ENCODE data around the gene BAHCC1. TPM values are rescaled to one million over a fixed set of nuclear protein-coding genes. Genes with fewer than 3 reads are reported as not detected.

BAHCC1 gene
- total and polyA plus RNA-seq, 10 of the 15 experiments (the other 5 are each of a cell fraction or from before 2014, with no cell fraction given): 0.03 to 0.14 (median 0.11) TPM; not detected in 6

DNA sequence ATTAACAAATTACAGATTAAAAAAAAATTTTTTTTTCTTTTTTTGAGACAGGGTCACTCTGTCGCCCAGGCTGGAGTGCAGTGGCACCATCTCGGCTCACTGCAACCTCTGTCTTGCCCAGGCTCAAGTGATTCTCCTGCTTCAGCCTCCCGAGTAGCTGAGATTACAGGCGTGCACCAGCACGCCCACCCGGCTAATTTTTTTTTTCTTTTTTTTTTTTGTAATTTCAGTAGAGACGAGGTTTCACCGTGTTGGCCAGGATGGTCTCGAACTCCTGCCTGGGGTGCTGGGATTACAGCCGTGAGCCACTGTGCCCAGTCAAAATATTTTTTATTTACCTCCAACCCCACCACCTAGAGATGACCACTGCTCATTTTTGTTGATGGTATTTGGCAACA lies 91.8 kb downstream of the BAHCC1 start:
- 30% methylated on average over 10 of the region's 10 CpGs for WGBS (ENCODE audit: insufficient coverage, insufficient replicate concordance, low lambda C conversion rate, missing lambda C conversion rate)
- H3K9ac ChIP-seq (ENCODE audit: control insufficient read depth, insufficient read depth, low read length): no peak overlapping the region
- H2AFZ ChIP-seq (ENCODE audit: control insufficient read depth, low read depth, low read length): no peak overlapping the region
- H3K27me3 ChIP-seq (replicated peaks in 1 of 2; ENCODE audit: control insufficient read depth in 2 of 2, insufficient read depth in 2 of 2, low read length in 1 of 2): peaks cover 9 to 10% of the 10 kb centered on the region in 2 experiments
- FAIRE-seq (no peak), ATAC-seq (no peak), DNase-seq (ENCODE audit: low read depth, low spot score) (no peak)
- H4K20me1 ChIP-seq (ENCODE audit: control insufficient read depth, insufficient read depth): no peaks in the 10 kb centered on the region
- no peaks in the 10 kb centered on the region for H3K79me2 ChIP-seq (ENCODE audit: control insufficient read depth, insufficient read depth, low read length)
- in situ Hi-C loops (cut with MboI): loop anchor here (25.0 kb wide), 1 partner anchor 350 kb away; no protein-coding TSS in a partner anchor
- ChIA-PET SMC1A (ENCODE audit: uncharacterized antibody, unreplicated experiment) (no interaction called here), RAD21 (ENCODE audit: unreplicated experiment) (no interaction called here), POLR2A (no interaction called here), CTCF (no interaction called here)
- intact Hi-C loops (cut with micrococcal nuclease; ENCODE audit: unreplicated experiment): no loop called here
- peaks cover 12% of the 10 kb centered on the region for H3K4me1 ChIP-seq (ENCODE audit: control insufficient read depth, insufficient read depth, low read length)
- H3K9me3 ChIP-seq (replicated peaks; ENCODE audit: control insufficient read depth, insufficient read depth, low read length): no peaks in the 10 kb centered on the region
- no peak overlapping the region for H3K4me2 ChIP-seq (ENCODE audit: control insufficient read depth, insufficient read depth)
- H3K4me3 ChIP-seq: no peak overlapping the region
- no TSS peak for BruUV-seq (replicated peaks)
- H3K27ac ChIP-seq (ENCODE audit: control insufficient read depth, insufficient read depth): no peak overlapping the region
- H3K36me3 ChIP-seq (ENCODE audit: control insufficient read depth in 2 of 2, insufficient read depth in 2 of 2, low read length in 1 of 2): no peaks in the 10 kb centered on the region
- TF ChIP-seq CHD4 (IDR thresholded peaks at IDR 0.05): no peak
- no peak for TF ChIP-seq SREBF2 (IDR thresholded peaks at IDR 0.05; ENCODE audit: low read length)
- TF ChIP-seq, protein P1, sequence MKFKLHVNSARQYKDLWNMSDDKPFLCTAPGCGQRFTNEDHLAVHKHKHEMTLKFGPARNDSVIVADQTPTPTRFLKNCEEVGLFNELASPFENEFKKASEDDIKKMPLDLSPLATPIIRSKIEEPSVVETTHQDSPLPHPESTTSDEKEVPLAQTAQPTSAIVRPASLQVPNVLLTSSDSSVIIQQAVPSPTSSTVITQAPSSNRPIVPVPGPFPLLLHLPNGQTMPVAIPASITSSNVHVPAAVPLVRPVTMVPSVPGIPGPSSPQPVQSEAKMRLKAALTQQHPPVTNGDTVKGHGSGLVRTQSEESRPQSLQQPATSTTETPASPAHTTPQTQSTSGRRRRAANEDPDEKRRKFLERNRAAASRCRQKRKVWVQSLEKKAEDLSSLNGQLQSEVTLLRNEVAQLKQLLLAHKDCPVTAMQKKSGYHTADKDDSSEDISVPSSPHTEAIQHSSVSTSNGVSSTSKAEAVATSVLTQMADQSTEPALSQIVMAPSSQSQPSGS (IDR thresholded peaks at IDR 0.05; ENCODE audit: low read length): no peak
- TF ChIP-seq CEBPB (IDR thresholded peaks at IDR 0.05; ENCODE audit: borderline replicate concordance in 1 of 2, low read depth in 2 of 2, low read length in 2 of 2): no peak
- no peak for TF ChIP-seq MTA3 (IDR thresholded peaks at IDR 0.05; ENCODE audit: borderline replicate concordance, low read length)
- TF ChIP-seq FOXM1 (IDR thresholded peaks at IDR 0.05; ENCODE audit: low read depth, low read length): no peak
- TF ChIP-seq, protein P2, sequence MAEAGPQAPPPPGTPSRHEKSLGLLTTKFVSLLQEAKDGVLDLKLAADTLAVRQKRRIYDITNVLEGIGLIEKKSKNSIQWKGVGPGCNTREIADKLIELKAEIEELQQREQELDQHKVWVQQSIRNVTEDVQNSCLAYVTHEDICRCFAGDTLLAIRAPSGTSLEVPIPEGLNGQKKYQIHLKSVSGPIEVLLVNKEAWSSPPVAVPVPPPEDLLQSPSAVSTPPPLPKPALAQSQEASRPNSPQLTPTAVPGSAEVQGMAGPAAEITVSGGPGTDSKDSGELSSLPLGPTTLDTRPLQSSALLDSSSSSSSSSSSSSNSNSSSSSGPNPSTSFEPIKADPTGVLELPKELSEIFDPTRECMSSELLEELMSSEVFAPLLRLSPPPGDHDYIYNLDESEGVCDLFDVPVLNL (IDR thresholded peaks at IDR 0.05; ENCODE audit: low read depth, low read length): no peak
- no peak for TF ChIP-seq ZNF384 (IDR thresholded peaks at IDR 0.05; ENCODE audit: borderline replicate concordance, low read depth, low read length)
- no peak for TF ChIP-seq BCL11A (IDR thresholded peaks at IDR 0.05; ENCODE audit: low read depth, low read length)
- no peak for TF ChIP-seq ZNF622 (IDR thresholded peaks at IDR 0.05)
- TF ChIP-seq RAD51 (IDR thresholded peaks at IDR 0.05): no peak
